ENCODE results near the gene NMU.

DNA sequence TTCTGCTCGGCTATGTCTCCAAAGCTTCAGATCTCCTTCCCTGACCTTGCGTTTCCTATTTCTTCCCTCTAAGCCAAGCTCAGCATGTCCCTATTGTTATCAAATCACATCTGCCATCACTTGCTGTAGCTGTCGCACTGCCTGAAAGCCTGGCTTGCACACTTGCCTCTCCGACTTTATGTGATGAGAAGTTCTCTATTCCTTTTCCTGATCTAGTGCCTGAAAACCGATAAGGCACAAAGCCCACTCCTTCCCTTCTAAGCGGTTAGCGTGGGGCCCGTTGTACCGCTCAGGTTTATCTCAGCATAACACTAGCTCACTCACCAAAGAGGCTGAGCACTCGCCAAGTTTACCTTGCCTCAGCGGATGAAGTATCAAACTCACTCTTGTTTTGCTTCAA, 816 bp downstream of the NMU start:
- TF ChIP-seq, protein P1, sequence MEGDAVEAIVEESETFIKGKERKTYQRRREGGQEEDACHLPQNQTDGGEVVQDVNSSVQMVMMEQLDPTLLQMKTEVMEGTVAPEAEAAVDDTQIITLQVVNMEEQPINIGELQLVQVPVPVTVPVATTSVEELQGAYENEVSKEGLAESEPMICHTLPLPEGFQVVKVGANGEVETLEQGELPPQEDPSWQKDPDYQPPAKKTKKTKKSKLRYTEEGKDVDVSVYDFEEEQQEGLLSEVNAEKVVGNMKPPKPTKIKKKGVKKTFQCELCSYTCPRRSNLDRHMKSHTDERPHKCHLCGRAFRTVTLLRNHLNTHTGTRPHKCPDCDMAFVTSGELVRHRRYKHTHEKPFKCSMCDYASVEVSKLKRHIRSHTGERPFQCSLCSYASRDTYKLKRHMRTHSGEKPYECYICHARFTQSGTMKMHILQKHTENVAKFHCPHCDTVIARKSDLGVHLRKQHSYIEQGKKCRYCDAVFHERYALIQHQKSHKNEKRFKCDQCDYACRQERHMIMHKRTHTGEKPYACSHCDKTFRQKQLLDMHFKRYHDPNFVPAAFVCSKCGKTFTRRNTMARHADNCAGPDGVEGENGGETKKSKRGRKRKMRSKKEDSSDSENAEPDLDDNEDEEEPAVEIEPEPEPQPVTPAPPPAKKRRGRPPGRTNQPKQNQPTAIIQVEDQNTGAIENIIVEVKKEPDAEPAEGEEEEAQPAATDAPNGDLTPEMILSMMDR (conservative IDR thresholded peaks at IDR 0.05; ENCODE audit: low read length) = no peak
- TF ChIP-seq EZH2phosphoT487 (IDR thresholded peaks at IDR 0.05; ENCODE audit: borderline replicate concordance, low read depth, low read length) = no peak

All from OCI-LY7 (cell line).